HT1080 (cell line): ENCODE results near the gene IPO4. TPM values are rescaled to one million over a fixed set of nuclear protein-coding genes. Genes with fewer than 3 reads are reported as not detected.

Source experiments
- DNase-seq: peaks from one replicate; pipeline ENCODE4 v3.0.0-alpha.2; 2015; ENCODE audit warnings: low read depth
- total RNA-seq: library from RNA; depleted of rRNA; stranded (reverse); fragments of >200 nt; shearing (Covaris generic); gene quantifications from 2 replicates; pipeline ENCODE4 v1.2.3, GENCODE V29; 2014

IPO4 gene
- total RNA-seq, 1 experiment from 2014 or later, result 273 TPM

DNA sequence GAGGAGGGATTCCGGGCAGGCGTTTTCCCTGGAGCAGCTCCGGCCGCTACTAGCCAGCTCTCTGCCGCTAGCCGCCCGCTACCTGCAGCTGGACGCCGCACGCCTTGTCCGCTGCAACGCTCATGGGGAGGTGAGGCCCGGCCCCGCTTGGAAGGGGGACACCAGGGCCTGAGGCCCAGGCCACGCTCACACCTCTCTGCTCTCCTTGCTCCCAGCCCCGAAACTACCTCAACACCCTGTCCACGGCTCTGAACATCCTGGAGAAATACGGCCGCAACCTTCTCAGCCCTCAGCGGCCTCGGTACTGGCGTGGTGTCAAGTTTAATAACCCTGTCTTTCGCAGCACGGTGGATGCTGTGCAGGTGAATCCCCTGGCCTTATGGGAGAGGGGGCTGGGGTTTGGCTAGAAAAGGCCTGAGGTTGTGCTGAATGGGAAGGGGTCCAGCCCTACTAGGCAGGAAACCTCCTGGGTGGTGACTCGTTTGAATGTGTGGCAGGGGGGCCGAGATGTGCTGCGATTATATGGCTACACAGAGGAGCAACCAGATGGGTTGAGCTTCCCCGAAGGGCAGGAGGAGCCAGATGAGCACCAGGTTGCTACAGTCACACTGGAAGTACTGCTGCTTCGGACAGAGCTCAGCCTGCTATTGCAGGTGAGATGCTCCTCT is 40.7 kb downstream of the IPO4 start:
- DNase-seq, result no peak

DNA sequence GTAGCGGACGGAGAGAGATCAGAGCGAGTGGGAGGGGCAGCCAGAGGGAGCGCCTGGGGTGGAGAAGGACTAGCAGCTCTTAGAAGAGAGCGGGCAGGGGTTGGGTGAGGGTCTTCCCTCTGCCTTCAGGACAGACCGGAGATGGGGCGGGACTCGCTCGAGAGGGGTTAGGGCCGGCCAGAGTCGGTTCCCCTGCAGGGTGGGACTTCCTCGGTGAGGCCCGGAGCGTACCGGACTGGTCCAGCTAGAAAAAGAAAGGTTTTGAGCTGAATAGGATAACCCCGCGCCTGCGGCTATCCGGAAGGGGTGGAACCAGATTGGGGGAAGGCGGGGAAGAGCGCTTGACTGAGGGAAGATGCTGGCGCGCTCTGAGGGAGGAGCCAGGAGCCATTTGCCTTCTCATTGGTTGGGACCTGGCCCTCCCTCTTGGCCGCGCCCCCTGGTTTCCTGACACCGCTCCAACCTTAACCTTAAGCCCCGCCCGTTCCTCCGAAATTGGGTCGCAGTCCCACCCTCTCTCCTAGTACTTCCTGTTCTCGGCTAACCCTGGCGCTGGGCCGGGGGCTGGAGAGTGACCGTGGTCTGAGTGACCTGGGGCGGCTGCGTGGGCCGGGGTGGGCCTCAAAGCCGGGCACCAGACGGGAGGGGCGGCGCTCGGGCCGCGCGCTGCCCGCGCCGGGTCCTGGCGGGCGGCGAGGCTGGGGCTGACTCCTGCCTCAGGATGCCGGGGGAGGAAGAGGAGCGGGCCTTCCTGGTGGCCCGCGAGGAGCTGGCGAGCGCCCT is 41.4 kb downstream of the IPO4 start, which contains the start of gene RNF31:
RNF31 (plus strand) TSS at position 521 of the 783 bp plus-strand sequence; CDS start at position 722, 201 bp downstream.
- DNase-seq, result peak; percentile 98

DNA sequence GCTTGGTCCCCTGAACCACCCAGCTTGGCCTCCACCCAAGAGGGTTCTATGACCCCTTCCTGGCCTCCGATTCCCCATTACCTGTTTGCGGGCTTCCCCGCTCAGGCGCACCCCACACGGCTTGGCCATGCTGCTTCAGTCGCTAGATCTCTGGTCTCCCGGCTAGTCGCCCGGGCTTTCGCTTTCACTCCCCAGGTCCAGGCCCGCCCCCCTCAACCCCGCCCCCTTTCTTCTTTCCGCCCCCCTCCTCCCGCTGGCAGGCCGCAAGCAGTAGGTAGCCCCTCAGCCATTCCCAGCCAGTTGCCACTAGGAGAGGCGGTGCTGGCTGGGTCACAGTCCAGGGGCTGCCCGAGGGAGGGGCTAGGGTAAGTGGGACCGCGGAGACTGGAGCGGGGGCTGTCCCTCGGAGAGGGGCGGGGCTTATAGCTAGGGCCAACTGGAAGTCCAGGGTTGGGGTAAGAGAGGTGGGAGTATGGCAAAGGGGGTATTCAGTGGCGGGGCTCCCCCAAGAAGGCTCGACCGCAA is 42.1 kb downstream of the IPO4 start, which contains the start of gene PSME2:
PSME2 (minus strand) TSS at position 158 of the 525 bp plus-strand sequence; CDS start at position 129, 29 bp downstream.
- peak; percentile 96 for DNase-seq

DNA sequence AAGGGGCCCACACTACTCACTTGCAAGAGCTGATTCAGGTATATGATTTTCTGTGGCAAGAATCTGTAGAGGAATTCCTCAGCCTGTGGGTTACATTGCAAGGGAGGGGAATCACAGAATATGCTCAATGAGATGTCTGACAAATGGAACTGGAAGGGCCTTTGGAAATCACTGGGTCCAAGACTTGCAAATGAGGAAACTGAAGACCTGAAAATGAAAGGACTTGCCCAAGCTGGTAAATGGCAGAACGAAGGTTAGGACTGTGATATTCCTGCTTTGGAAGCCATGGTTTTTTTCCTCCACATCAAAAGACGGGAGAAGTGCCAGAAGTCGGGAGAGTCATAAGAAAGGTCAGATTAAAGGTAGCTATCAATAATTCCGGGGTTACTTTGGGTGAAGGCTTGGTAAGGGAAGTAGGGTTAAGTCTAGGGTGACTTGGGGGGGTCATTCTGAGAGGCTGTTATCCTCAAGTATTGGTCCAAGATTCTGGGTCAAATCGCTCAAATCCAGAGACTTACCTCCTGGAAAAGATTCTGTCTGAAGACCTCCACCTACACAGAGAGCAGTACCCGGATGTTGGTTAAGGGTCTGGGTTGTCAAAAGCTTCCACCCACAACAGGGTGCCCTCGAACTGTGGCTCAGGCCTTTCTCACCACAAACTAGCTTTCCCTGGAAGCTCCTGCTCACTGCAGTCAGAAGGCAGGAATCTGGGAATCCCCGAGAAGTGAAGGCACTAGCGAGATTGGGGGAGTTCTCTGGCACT is 42.7 kb downstream of the IPO4 start:
- peak; percentile 53 for DNase-seq

DNA sequence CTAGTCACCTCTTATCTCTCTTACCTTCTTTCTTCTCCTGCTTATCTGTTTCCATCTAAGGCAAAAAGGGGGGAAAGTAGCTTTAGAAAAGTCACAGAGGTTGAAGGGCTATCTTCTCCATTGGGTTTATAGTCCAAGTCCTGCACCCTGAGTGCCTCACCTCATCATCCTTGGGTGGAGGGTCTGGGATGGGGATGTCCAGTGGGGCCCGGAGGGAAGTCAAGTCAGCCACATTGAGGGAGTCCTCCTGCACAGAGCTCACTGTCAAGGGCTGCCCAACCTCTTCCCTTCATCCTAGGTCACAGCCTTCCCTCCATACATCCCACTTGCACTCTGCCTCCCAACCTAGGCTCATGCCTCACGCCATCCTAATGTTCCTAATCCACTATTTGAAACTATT is 43.4 kb downstream of the IPO4 start:
- DNase-seq, result no peak

DNA sequence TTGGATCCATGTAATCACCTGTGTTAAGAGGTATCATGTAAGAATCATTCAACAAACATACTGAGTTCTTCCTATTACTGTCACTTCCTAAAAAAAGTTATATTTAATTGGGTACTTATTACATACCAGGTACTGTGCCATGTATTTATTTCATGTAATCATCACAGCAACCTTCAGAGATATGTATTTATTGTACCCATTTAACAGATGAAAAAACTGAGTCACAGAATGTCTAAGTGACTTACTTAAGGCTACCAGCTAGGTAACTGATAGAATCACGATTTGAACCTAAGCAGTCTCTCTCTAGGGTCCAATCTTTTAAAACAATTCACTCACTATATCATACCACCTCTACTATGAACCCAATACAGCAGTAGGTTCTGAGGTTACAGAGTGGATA is 44.2 kb downstream of the IPO4 start:
- DNase-seq, result no peak

DNA sequence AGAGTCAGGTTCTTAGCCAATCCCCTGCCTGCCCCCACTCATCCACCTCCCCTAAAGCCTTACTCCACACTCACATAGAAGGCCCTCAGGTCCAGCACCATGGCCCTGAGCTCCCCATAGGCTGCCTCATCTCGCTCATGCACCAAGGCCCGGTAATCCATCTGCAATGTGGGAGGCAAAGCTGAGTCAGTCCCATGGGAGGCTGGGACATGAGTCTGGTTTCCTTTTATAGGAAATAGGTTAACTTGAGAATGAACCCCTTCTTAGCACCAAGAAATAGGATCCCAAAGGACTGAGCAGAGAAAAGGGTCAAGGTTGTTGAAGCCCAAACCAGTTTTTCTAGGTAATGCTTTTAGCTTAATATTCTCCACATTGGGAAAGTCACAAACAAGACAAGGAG is 45.1 kb downstream of the IPO4 start:
- DNase-seq, result no peak

DNA sequence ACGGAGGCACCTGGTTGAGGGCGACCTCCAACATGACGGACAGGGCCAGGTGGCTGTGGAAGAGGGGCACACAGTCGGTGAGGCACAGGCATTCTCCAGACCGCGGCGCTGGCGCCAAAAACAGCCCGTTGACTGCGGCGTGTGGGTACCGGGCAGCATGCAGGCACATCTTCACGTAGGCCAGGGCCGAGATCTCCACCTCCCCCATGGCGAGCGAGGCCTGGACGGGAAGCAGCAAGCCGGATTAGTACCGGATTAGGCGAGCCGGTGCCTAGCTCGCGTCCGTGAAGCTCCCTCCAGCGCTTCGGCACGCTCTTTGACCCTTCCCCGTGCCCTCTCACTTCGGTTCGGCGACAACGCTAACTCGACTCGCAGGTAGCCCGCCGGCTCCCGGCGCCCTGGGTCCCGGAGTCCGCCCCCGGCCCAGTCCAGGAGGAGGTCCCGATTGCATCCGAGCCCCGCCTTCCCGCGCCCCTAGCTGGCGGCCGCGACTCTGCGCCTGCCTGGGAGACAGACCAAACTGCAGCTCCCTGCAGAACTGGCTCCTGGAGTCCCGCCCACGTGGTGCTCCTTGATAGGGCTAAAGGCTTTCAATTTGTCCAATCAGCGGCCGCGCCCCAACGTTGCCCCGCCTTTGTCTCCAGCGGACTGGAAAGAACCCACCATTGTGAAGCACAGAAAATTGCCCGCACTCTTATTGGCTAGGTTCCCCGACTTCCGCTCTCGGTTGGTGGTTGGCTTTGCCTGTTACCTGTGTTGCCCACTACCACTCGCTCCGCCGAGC is 47.3 kb downstream of the IPO4 start, which contains the start of gene EMC9:
EMC9 (minus strand) TSS at position 495 of the 784 bp plus-strand sequence; CDS start at position 208, 287 bp downstream.
- DNase-seq, result peak; percentile 100

DNA sequence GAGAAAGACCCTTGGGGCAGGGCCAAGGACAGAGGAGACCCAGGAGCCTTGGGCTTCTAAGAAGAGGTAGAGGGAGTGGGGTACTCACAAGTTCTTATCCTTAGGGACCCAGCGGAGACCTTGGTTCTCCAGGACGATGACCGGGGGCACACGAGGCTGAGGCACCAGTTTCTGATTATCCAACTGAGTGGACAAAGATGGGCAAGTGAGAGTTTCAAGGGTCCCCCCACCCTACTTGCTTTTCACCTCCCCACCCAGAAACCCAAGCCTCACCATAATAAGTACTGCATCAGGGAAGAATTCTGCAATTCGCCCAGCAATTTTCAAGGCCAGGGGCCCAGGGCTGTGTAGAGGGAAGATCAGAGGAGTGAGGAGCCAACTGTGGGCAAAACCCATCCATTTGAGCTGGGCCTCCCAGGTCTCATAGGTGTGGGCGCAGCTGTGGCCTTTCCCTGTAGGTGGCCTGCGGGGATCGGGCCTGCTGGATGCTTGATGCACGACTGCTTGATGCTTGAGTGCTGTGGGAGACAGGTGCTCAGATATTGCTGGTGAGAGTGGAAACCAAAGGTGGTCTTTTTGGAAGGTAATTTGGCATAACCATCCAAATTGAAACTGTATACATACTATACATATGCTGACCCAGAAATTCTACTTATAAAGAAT is 49.2 kb downstream of the IPO4 start:
- DNase-seq, result no peak

DNA sequence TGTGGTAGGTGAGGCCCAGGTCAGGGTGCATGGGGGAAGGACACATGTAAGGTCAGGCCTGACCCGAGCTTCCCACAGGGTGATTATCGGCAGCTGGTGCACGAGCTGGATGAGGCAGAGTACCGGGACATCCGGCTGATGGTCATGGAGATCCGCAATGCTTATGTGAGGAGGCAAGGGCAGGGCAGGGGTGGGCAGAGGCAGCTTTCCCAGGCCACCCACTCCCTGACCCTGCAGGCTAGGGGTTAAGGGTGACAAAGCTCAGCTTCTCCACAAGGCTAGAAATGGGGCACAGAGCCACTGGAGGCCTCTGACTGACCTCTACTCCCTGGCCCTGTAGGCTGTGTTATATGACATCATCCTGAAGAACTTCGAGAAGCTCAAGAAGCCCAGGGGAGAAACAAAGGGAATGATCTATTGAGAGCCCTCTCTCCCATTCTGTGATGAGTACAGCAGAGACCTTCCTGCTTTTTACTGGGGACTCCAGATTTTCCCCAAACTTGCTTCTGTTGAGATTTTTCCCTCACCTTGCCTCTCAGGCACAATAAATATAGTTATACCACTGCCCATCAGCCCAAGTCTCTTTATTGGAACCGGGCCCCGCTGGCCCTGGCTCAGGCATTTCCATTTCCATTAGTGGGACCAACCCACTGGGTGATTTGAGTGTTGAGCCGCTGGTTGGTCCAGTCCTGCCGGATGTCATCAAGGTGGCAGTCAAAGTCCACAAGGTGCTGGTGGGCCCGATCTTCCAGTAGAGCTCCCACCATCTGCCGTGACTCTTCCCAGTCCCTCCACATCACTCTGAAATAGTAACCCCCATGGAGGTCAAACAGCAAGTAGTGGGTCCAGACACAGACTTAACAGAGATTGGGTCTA is 50.0 kb downstream of the IPO4 start:
- DNase-seq, result no peak

DNA sequence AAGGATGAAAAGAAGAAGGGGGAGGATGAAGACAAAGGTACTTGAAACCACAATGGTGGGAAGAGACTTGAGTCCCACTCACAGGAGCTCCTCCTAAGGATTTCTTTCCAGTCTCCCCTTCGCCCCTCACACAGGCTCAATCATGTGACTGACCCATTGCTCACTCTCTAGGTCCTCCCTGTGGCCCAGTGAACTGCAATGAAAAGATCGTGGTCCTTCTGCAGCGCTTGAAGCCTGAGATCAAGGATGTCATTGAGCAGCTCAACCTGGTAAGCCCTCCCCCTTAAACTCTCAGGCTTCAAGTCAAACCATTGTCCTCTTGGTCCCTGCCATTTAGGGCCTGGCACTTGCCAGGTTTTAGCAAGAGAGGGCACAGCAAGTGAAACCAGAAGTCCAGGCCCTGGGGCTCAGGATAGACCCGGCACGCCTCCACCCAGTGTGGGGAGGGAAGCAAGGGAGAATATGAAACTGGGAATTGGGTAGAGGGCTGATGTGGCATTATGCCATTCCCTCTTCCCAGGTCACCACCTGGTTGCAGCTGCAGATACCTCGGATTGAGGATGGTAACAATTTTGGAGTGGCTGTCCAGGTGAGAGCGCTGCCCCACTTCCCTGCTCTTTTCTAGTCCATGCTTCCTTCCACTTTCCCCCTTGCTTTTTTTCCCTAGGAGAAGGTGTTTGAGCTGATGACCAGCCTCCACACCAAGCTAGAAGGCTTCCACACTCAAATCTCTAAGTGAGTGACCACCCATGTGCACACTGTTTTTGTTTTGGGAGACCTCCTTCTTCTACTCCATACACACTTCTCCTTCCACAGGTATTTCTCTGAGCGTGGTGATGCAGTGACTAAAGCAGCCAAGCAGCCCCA is 50.9 kb downstream of the IPO4 start:
- no peak for DNase-seq

DNA sequence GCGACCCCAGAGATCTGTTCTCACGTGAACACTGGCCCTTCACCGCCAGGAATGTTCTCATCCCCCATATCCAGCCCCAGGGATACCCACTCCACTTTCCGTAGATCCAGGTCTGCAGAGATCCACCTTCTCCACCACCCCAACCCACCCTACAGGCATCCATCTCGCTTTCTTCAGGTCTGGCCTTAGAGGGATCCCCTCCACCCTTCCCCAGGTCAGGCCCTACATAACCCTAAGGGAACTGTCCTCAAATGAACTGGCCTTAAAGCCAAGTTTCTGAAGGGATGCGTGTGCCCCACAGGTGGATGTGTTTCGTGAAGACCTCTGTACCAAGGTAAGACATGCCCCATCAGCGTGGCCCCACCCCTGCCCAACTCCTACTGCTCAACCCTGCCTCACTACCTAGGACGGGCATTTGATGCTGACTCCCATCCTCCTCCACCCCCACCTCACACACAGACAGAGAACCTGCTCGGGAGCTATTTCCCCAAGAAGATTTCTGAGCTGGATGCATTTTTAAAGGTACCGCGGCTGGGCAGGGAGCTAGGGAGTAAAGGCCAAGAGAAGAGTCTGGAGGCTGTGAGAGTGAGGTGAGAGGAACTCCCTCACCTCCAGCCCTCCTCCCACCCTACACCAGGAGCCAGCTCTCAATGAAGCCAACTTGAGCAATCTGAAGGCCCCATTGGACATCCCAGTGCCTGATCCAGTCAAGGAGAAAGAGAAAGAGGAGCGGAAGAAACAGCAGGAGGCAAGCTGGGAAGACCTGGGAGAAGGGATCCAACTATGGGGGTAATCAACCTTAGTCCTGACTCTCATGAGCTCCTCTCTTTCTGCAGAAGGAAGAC is 51.7 kb downstream of the IPO4 start:
- DNase-seq, result no peak

DNA sequence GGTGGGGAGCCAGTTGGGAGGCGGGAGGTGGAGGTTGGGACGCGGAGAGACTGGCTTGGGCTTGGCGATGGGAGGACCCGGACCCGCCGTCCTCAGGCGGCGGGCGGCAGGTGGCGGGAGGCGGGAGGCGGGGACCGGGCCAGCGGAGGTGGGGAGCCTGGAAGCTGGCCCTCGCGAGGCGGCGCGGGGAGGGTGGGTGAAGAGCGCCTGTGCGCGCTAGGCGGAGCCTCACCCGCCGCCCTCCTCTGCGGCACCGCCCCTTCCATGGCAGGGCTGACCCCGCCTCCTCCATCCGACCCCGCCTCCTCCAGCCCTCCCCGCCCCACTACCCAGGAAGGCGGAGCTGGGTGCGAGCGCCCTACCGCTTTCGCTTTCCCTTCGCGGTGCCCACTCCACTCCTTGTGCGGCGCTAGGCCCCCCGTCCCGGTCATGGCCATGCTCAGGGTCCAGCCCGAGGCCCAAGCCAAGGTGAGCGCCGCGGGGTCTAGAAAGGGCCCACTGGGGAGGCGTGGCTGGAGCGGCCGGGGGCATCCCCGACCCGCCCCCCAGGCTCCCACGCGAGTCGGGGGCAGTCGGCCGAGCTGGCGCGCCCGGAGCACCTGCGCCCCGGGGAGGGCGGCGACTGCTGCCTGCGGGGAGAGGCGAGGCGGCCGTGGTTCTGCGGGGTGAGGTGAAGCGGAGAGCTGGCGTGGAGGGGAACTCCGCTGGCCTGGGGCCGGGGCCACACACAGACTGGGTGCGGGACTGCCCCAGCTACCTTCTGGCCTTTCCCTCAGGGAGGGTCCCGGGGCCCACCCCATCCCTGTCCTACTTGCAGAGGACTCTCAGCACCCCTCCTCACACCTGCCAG is 52.6 kb downstream of the IPO4 start, which contains the start of gene PSME1:
PSME1 (plus strand) TSS at position 361 of the 850 bp plus-strand sequence; CDS start at position 430, 69 bp downstream.
- DNase-seq, result peak; percentile 77

DNA sequence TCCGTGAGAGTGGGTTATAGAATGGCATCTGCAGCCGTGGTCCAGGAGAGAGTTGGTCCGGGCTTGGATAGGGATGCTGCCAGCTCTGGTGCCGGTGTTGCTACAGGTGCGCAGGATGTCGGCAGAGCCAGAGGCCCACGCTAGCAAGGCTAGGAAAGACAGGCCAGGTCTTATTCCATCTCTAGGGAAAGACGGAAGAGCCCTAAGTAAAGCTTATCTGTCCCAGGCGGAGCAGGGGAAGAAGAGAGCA is 53.1 kb downstream of the IPO4 start:
- DNase-seq, result no peak

DNA sequence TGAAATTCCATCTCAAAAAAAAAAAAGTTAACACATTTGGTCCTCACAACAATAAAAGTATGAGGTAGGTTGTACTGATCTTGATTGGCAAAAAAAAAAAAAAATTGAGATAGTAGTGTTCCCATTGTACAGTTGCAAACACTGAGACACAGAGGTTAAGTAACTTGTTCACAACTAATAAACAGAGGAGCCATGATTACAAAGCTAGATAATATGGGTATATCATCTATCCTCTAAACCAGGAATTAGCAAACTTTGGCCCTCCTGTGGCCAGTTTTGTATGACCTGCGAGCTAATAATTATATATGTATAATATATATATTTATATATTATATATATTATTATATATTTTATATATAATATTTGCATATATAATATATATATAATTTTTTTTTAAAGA is 54.9 kb downstream of the IPO4 start:
- no peak for DNase-seq

DNA sequence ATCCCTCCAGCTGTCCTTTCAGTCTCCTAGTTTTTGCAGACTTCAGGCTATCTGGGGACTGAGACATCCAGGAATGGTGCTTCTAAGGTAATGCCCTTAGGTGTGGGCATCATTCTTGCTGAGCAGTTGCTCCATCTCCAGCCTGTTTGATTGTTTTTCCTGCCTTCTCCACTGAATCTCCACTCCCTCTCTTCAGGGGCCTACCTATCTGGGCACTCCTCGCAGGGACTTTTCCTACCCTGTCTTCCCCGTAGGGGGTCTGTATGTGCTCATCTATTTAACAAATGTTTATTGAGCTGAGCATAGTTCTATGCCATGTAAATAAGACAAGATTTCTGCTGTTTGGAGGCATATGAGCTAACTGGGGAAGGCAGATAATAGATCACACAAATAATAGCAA is 55.6 kb downstream of the IPO4 start:
- DNase-seq, result no peak
